HEK293 (cell line): ENCODE results near the gene TTLL1.
A peak's percentile ranks its signal among the peaks of the same experiment; 100 is the strongest.

Experiments
- CTCF ChIP-seq: fragments of 450-650 bp; formaldehyde crosslinking; IDR thresholded peaks from 2 replicates; pipeline ENCODE4 v1.5.1; 2016; ENCODE audit warnings: missing biosample characterization, missing genetic modification characterization
- SCRT1 ChIP-seq: fragments of 450-650 bp; formaldehyde crosslinking; IDR thresholded peaks from 2 replicates; pipeline ENCODE4 v1.5.1; 2016; ENCODE audit warnings: missing biosample characterization, missing genetic modification characterization, borderline replicate concordance
- TCF7L2 ChIP-seq: IDR thresholded peaks from 2 replicates; pipeline ENCODE4 v1.6.1; 2011; ENCODE audit warnings: low read depth, mild to moderate bottlenecking, inconsistent platforms, low read length, moderate library complexity, borderline replicate concordance
- YY1 ChIP-seq: fragments of 450-650 bp; formaldehyde crosslinking; IDR thresholded peaks from 2 replicates; pipeline ENCODE4 v1.5.1; 2018; ENCODE audit warnings: missing biosample characterization, missing genetic modification characterization
- ZFP37 ChIP-seq: fragments of 450-650 bp; formaldehyde crosslinking; IDR thresholded peaks from 2 replicates; pipeline ENCODE4 v1.5.1; 2016; ENCODE audit warnings: missing biosample characterization, missing genetic modification characterization
- ZNF174 ChIP-seq: fragments of 450-650 bp; formaldehyde crosslinking; IDR thresholded peaks from 2 replicates; pipeline ENCODE4 v1.5.0; 2017; ENCODE audit warnings: missing biosample characterization, mild to moderate bottlenecking, missing genetic modification characterization
- ZNF580 ChIP-seq: fragments of 450-650 bp; formaldehyde crosslinking; IDR thresholded peaks from 2 replicates; pipeline ENCODE4 v1.5.1; 2016; ENCODE audit warnings: missing biosample characterization, missing genetic modification characterization
- ZNF660 ChIP-seq: fragments of 450-650 bp; IDR thresholded peaks from 2 replicates; pipeline ENCODE4 v1.5.1; 2018; ENCODE audit warnings: missing biosample characterization, mild to moderate bottlenecking, missing genetic modification characterization
- TF ChIP-seq, protein P1 (sequence below): fragments of 450-650 bp; formaldehyde crosslinking; IDR thresholded peaks from 2 replicates; pipeline ENCODE4 v1.5.1; 2016; ENCODE audit warnings: missing biosample characterization, missing genetic modification characterization
- TF ChIP-seq, protein P2 (sequence below): fragments of 450-650 bp; formaldehyde crosslinking; IDR thresholded peaks from 2 replicates; pipeline ENCODE4 v1.5.1; 2016; ENCODE audit warnings: missing biosample characterization, missing genetic modification characterization

GRCh38 chr22:43094085-43094484 lies 4.9 kb upstream of the TTLL1 start:
- TF ChIP-seq, protein P1, sequence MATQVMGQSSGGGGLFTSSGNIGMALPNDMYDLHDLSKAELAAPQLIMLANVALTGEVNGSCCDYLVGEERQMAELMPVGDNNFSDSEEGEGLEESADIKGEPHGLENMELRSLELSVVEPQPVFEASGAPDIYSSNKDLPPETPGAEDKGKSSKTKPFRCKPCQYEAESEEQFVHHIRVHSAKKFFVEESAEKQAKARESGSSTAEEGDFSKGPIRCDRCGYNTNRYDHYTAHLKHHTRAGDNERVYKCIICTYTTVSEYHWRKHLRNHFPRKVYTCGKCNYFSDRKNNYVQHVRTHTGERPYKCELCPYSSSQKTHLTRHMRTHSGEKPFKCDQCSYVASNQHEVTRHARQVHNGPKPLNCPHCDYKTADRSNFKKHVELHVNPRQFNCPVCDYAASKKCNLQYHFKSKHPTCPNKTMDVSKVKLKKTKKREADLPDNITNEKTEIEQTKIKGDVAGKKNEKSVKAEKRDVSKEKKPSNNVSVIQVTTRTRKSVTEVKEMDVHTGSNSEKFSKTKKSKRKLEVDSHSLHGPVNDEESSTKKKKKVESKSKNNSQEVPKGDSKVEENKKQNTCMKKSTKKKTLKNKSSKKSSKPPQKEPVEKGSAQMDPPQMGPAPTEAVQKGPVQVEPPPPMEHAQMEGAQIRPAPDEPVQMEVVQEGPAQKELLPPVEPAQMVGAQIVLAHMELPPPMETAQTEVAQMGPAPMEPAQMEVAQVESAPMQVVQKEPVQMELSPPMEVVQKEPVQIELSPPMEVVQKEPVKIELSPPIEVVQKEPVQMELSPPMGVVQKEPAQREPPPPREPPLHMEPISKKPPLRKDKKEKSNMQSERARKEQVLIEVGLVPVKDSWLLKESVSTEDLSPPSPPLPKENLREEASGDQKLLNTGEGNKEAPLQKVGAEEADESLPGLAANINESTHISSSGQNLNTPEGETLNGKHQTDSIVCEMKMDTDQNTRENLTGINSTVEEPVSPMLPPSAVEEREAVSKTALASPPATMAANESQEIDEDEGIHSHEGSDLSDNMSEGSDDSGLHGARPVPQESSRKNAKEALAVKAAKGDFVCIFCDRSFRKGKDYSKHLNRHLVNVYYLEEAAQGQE (tag by site-specific recombination), result no peak
- TF ChIP-seq YY1 (tag by site-specific recombination) (no peak), ZFP37 (tag by site-specific recombination) (no peak), ZNF580 (tag by site-specific recombination) (no peak), CTCF (tag by site-specific recombination) (peak; percentile 54; the same call in 1 of the 2 replicates), SCRT1 (tag by site-specific recombination) (no peak), ZNF660 (tag by site-specific recombination) (no peak), TCF7L2 (no peak), ZNF174 (no peak)
- TF ChIP-seq, protein P2, sequence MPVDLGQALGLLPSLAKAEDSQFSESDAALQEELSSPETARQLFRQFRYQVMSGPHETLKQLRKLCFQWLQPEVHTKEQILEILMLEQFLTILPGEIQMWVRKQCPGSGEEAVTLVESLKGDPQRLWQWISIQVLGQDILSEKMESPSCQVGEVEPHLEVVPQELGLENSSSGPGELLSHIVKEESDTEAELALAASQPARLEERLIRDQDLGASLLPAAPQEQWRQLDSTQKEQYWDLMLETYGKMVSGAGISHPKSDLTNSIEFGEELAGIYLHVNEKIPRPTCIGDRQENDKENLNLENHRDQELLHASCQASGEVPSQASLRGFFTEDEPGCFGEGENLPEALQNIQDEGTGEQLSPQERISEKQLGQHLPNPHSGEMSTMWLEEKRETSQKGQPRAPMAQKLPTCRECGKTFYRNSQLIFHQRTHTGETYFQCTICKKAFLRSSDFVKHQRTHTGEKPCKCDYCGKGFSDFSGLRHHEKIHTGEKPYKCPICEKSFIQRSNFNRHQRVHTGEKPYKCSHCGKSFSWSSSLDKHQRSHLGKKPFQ (tag by site-specific recombination), result no peak
